H1 (cell line): ENCODE results near the gene SMC6. TPM values are rescaled to one million over a fixed set of nuclear protein-coding genes. Genes with fewer than 3 reads are reported as not detected.

Experiments
- CTCF ChIA-PET: fragments of 300-600 bp; sonication (Branson Sonifier 250); formaldehyde crosslinking; loops from one replicate; lab custom pipeline; 2021; ENCODE audit not compliant: partially characterized antibody; lab: Charles Lee
- POLR2A ChIA-PET: fragments of 300-600 bp; sonication (Branson Sonifier 250); formaldehyde crosslinking; loops from one replicate; lab custom pipeline; 2021; ENCODE audit warnings: inconsistent platforms; ENCODE audit not compliant: partially characterized antibody; lab: Charles Lee
- DNase-seq, 2 experiments: peaks; one replicate each; pipeline versions ENCODE4 v3.0.0 to v3.0.0-alpha.2; 2010 to 2022; ENCODE audit warnings: low spot score in 2 of 2, low read depth in 1 of 2, mixed read lengths in 1 of 2
- FAIRE-seq: peaks from 2 replicates; lab custom pipeline; 2011; peaks lifted over from hg19 to GRCh38; lab: Jason Lieb, UNC
- H2AFZ ChIP-seq: 2 replicates; pipeline ENCODE4 v1.8.1; 2012; ENCODE audit warnings: low read length, inconsistent platforms
- H2AK5ac ChIP-seq: 2 replicates; pipeline ENCODE4 v1.6.1; 2013; ENCODE audit warnings: low read depth, low read length
- H2BK120ac ChIP-seq: replicated peaks from 2 replicates; pipeline ENCODE3; 2013; ENCODE audit warnings: low read depth, low read length, inconsistent platforms
- H2BK12ac ChIP-seq: 2 replicates; pipeline ENCODE4 v1.6.1; 2013; ENCODE audit warnings: low read depth, low read length
- H2BK15ac ChIP-seq: 2 replicates; pipeline ENCODE4 v1.6.1; 2013; ENCODE audit warnings: low read length
- H2BK20ac ChIP-seq: 2 replicates; pipeline ENCODE4 v1.6.1; 2013; ENCODE audit warnings: low read length
- H2BK5ac ChIP-seq: 2 replicates; pipeline ENCODE4 v1.6.1; 2013; ENCODE audit warnings: low read depth, low read length
- H3K14ac ChIP-seq: 2 replicates; pipeline ENCODE4 v1.6.1; 2013; ENCODE audit warnings: inconsistent platforms; ENCODE audit not compliant: insufficient read length
- H3K18ac ChIP-seq: 2 replicates; pipeline ENCODE4 v1.6.1; 2013; ENCODE audit warnings: low read length; ENCODE audit errors: extremely low read depth
- H3K23ac ChIP-seq: 2 replicates; pipeline ENCODE4 v1.6.1; 2013; ENCODE audit warnings: inconsistent platforms; ENCODE audit not compliant: insufficient read length
- H3K23me2 ChIP-seq: 2 replicates; pipeline ENCODE4 v1.6.1; 2013; ENCODE audit warnings: low read depth, low read length
- H3K27ac ChIP-seq: 2 replicates; pipeline ENCODE4 v1.6.1; 2011; ENCODE audit warnings: low read depth, low read length, inconsistent platforms
- H3K27me3 ChIP-seq, 4 experiments: replicated peaks in 1 of 4; 1 replicate in 1 of 4; 2 replicates in 3 of 4; pipeline versions ENCODE4 v1.6.1 to v1.8.1; 2011 to 2013; ENCODE audit warnings: low read length in 3 of 4, mild to moderate bottlenecking in 3 of 4, inconsistent platforms in 2 of 4, mixed read lengths in 2 of 4, moderate library complexity in 1 of 4; ENCODE audit not compliant: control insufficient read depth in 3 of 4, insufficient read depth in 3 of 4; ENCODE audit errors: extremely low read depth in 1 of 4
- H3K36me3 ChIP-seq, 4 experiments: 2 replicates each; pipeline versions ENCODE4 v1.6.1 to v1.8.1; 2011 to 2013; ENCODE audit warnings: mild to moderate bottlenecking in 4 of 4, low read length in 3 of 4, moderate library complexity in 2 of 4, control low read depth in 1 of 4, inconsistent platforms in 1 of 4; ENCODE audit not compliant: insufficient read depth in 4 of 4, control insufficient read depth in 2 of 4
- H3K4ac ChIP-seq: replicated peaks from 2 replicates; pipeline ENCODE3; 2013; ENCODE audit warnings: low read length, low read depth, mixed read lengths, inconsistent platforms; ENCODE audit not compliant: insufficient read length
- H3K4me1 ChIP-seq, 4 experiments: replicated peaks in 1 of 4; 1 replicate in 1 of 4; 2 replicates in 3 of 4; pipeline versions ENCODE4 v1.6.1 to v1.8.1; 2011 to 2013; ENCODE audit warnings: low read length in 3 of 4, inconsistent platforms in 2 of 4, mixed read lengths in 1 of 4; ENCODE audit not compliant: insufficient read depth in 4 of 4, control insufficient read depth in 3 of 4
- H3K4me2 ChIP-seq, 2 experiments: 2 replicates each; pipeline versions ENCODE4 v1.6.1 to v1.8.1; 2011 to 2013; ENCODE audit warnings: low read depth in 2 of 2, low read length in 2 of 2, control low read depth in 1 of 2, inconsistent platforms in 1 of 2, mild to moderate bottlenecking in 1 of 2; ENCODE audit not compliant: insufficient read depth in 1 of 2
- H3K4me3 ChIP-seq, 4 experiments: fragments of 200-600, 300-600 bp in 1 of 4; sonication (generic), shearing (Covaris generic), sonication (Bioruptor Twin) in 1 of 4; 2 replicates each; pipeline versions ENCODE4 v1.5.1 to v1.8.1; 2011 to 2016; ENCODE audit warnings: low read length in 4 of 4, low read depth in 3 of 4, control low read depth in 2 of 4, inconsistent platforms in 2 of 4, mild to moderate bottlenecking in 2 of 4, mixed read lengths in 1 of 4, moderate library complexity in 1 of 4; ENCODE audit not compliant: insufficient read depth in 2 of 4; ENCODE audit errors: extremely low read depth in 1 of 4
- H3K56ac ChIP-seq: replicated peaks from 2 replicates; pipeline ENCODE3; 2013; ENCODE audit warnings: low read depth, mild to moderate bottlenecking, mixed read lengths, low read length, inconsistent platforms; ENCODE audit not compliant: insufficient read length
- H3K79me1 ChIP-seq: 2 replicates; pipeline ENCODE4 v1.6.1; 2013; ENCODE audit warnings: low read depth, low read length, control low read depth
- H3K79me2 ChIP-seq, 2 experiments: 2 replicates each; pipeline versions ENCODE4 v1.6.1 to v1.8.1; 2012 to 2013; ENCODE audit warnings: low read length in 2 of 2, mild to moderate bottlenecking in 2 of 2, inconsistent platforms in 1 of 2; ENCODE audit not compliant: insufficient read depth in 2 of 2, control insufficient read depth in 1 of 2
- H3K9ac ChIP-seq, 4 experiments: replicated peaks in 1 of 4; 1 replicate in 1 of 4; 2 replicates in 3 of 4; pipeline versions ENCODE4 v1.6.1 to v1.8.1; 2011 to 2013; ENCODE audit warnings: low read depth in 3 of 4, low read length in 3 of 4, control low read depth in 2 of 4, mild to moderate bottlenecking in 2 of 4, moderate library complexity in 2 of 4, inconsistent platforms in 1 of 4; ENCODE audit errors: extremely low read depth in 1 of 4
- H3K9me3 ChIP-seq, 2 experiments: 2 replicates each; pipeline versions ENCODE4 v1.6.1 to v1.8.1; 2012 to 2013; ENCODE audit warnings: mild to moderate bottlenecking in 2 of 2, moderate library complexity in 2 of 2, control low read depth in 1 of 2, inconsistent platforms in 1 of 2, low read depth in 1 of 2, low read length in 1 of 2, mixed read lengths in 1 of 2; ENCODE audit not compliant: insufficient read depth in 2 of 2
- H4K20me1 ChIP-seq, 2 experiments: replicated peaks in 1 of 2; 2 replicates each; pipeline versions ENCODE3 to v1.8.1; 2011 to 2013; ENCODE audit warnings: inconsistent platforms in 2 of 2, low read length in 2 of 2, mild to moderate bottlenecking in 1 of 2; ENCODE audit not compliant: insufficient read depth in 2 of 2, control insufficient read depth in 1 of 2
- H4K5ac ChIP-seq: 2 replicates; pipeline ENCODE4 v1.6.1; 2013; ENCODE audit warnings: low read length, low read depth, mixed read lengths, inconsistent platforms; ENCODE audit not compliant: insufficient read length
- H4K8ac ChIP-seq: 2 replicates; pipeline ENCODE4 v1.8.0; 2013; ENCODE audit warnings: mild to moderate bottlenecking, moderate library complexity, low read length, inconsistent platforms; ENCODE audit not compliant: insufficient read depth; ENCODE audit errors: extremely low read depth
- H4K91ac ChIP-seq: replicated peaks from 2 replicates; pipeline ENCODE3; 2013; ENCODE audit warnings: low read length, mixed read lengths, inconsistent platforms; ENCODE audit not compliant: insufficient read length
- PHF8 ChIP-seq: fragments of 200-600 bp; sonication (generic); conservative IDR thresholded peaks from 2 replicates; pipeline ENCODE4 v1.7.1; 2012; ENCODE audit warnings: low read depth, mild to moderate bottlenecking, inconsistent platforms, low read length, moderate library complexity
- POU5F1 ChIP-seq: IDR thresholded peaks from 2 replicates; pipeline ENCODE4 v1.6.1; 2011; ENCODE audit warnings: low read depth, mild to moderate bottlenecking, low read length, moderate library complexity
- SIN3A ChIP-seq, 2 experiments: IDR thresholded peaks in 1 of 2; conservative IDR thresholded peaks in 1 of 2; 2 replicates each; pipeline ENCODE4 v1.6.1; 2011 to 2012; ENCODE audit warnings: low read length in 2 of 2, improper control_type of control experiment in 1 of 2, low read depth in 1 of 2, mild to moderate bottlenecking in 1 of 2
- SP2 ChIP-seq: IDR thresholded peaks from 2 replicates; pipeline ENCODE4 v1.6.1; 2012; ENCODE audit warnings: mild to moderate bottlenecking, low read length, inconsistent platforms
- TEAD4 ChIP-seq: IDR thresholded peaks from 2 replicates; pipeline ENCODE4 v1.6.1; 2012; ENCODE audit warnings: low read depth, low read length, inconsistent platforms, mixed read lengths
- WGBS, 2 experiments: shearing (Covaris generic) in 1 of 2; methylation state at CpG; one replicate each; pipeline versions ENCODE4 v1.1.6 to v1.1.7; 2013 to 2015; ENCODE audit warnings: low lambda C conversion rate in 2 of 2, mixed read lengths in 2 of 2, inconsistent platforms in 1 of 2, low coverage in 1 of 2, missing lambda C conversion rate in 1 of 2; ENCODE audit not compliant: insufficient replicate concordance in 2 of 2, insufficient coverage in 1 of 2, insufficient read length in 1 of 2; ENCODE audit errors: extremely low coverage in 1 of 2, missing lambda C conversion rate in 1 of 2; 5-methylcytosine and 5-hydroxymethylcytosine counted together
- polyA plus RNA-seq, 7 experiments: library from polyadenylated mRNA; depleted of rRNA in 3 of 7; stranded (reverse) in 5 of 7; unstranded in 2 of 7; fragments of >200 nt in 5 of 7; fragments of 200-250 nt in 2 of 7; gene quantifications; 1 replicate in 5 of 7; 2 replicates in 1 of 7; 4 replicates in 1 of 7; pipeline versions ENCODE4 v1.2.1 to v1.2.3, GENCODE V29; 2011 to 2013; ENCODE audit warnings: missing spikeins in 2 of 7, mixed read lengths in 2 of 7
- total RNA-seq: library from RNA; stranded (reverse); fragmentation: NEBNext Ultra II Directional; extraction: Animal tissue kit (Norgen Biotek cat#: 25700); gene quantifications from 2 replicates; pipeline ENCODE4 v1.2.1, GENCODE V29; 2021
- TF ChIP-seq, protein P1 (sequence below): IDR thresholded peaks from 2 replicates; pipeline ENCODE4 v1.6.1; 2012; ENCODE audit warnings: inconsistent platforms
- TF ChIP-seq, protein P2 (sequence below), 3 experiments: IDR thresholded peaks; 1 replicate in 2 of 3; 2 replicates in 1 of 3; pipeline versions ENCODE4 v1.5.1 to v1.6.1; 2011; ENCODE audit warnings: low read length in 3 of 3, mild to moderate bottlenecking in 3 of 3, inconsistent platforms in 2 of 3, low read depth in 1 of 3, moderate library complexity in 1 of 3; ENCODE audit not compliant: insufficient read depth in 1 of 3; ENCODE audit errors: control extremely low read depth in 1 of 3
- TF ChIP-seq, protein P3 (sequence below): IDR thresholded peaks from 2 replicates; pipeline ENCODE4 v1.6.1; 2011; ENCODE audit warnings: low read depth, mild to moderate bottlenecking, low read length; ENCODE audit not compliant: insufficient read depth
- TF ChIP-seq, protein P4 (sequence below): IDR thresholded peaks from 2 replicates; pipeline ENCODE4 v1.6.1; 2012; ENCODE audit warnings: low read length, inconsistent platforms

Gene SMC6
- total and polyA plus RNA-seq, 2 of the 8 experiments (the other 6 are each of a cell fraction or from before 2014, with no cell fraction given): 9.7 to 49.5 TPM

DNA sequence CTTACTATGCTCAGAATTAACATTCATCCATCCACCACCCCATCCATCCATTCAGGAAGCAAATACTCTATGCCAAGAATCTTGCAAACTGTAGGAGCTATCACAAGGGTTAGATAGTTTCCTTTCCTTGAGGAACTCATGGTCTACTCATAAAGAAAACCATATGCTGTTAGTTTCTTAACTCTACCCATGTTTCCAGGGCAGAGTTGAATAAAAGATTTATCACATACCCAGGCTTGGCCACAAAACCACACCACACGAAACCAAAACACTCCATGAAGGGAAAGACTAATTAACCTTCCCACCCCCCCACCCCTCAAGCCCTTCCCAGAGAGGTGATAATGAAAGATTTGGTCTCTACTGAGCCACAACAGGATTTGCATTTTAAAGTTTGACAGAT lies 38.9 kb upstream of the SMC6 start:
- no peaks in the 10 kb centered on the region for H3K27me3 ChIP-seq
- no peaks in the 10 kb centered on the region for H3K36me3 ChIP-seq
- H3K27ac ChIP-seq: no peak overlapping the region
- no peak overlapping the region for H4K8ac ChIP-seq
- no peak overlapping the region for H2BK20ac ChIP-seq
- H3K4me1 ChIP-seq: no peaks in the 10 kb centered on the region
- H2AFZ ChIP-seq: no peak overlapping the region
- WGBS, 2 experiments: 80% methylated on average over 1 of the region's 1 CpG; no CpG with 5 or more reads in 1 of the 2 experiments
- no peak for DNase-seq
- H2BK15ac ChIP-seq: no peak overlapping the region
- no peak overlapping the region for H3K4me3 ChIP-seq
- no peak overlapping the region for H3K4me2 ChIP-seq
- no peak for FAIRE-seq
- no peaks in the 10 kb centered on the region for H3K9me3 ChIP-seq
- ChIA-PET POLR2A (no interaction called here), CTCF (interaction anchor here (2.3 kb wide), 1 partner anchor 37 kb away, joined by 6 read pairs; no protein-coding TSS in a partner anchor)
- no peak overlapping the region for H2AK5ac ChIP-seq
- H2BK12ac ChIP-seq: no peak overlapping the region
- H4K5ac ChIP-seq: no peak overlapping the region
- no peak overlapping the region for H3K14ac ChIP-seq
- H3K23ac ChIP-seq: no peak overlapping the region
- no peak overlapping the region for H3K9ac ChIP-seq
- no peaks in the 10 kb centered on the region for H3K23me2 ChIP-seq
- H4K20me1 ChIP-seq: no peaks in the 10 kb centered on the region
- no peak overlapping the region for H3K18ac ChIP-seq
- H4K91ac ChIP-seq: no peak overlapping the region
- H3K56ac ChIP-seq: no peak overlapping the region
- H3K79me2 ChIP-seq: no peaks in the 10 kb centered on the region
- H2BK5ac ChIP-seq: no peak overlapping the region
- H3K4ac ChIP-seq: no peak overlapping the region
- H2BK120ac ChIP-seq: no peak overlapping the region
- H3K79me1 ChIP-seq: no peaks in the 10 kb centered on the region
- TF ChIP-seq, protein P1, sequence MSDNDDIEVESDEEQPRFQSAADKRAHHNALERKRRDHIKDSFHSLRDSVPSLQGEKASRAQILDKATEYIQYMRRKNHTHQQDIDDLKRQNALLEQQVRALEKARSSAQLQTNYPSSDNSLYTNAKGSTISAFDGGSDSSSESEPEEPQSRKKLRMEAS: no peak
- TF ChIP-seq SIN3A (conservative IDR thresholded peaks at IDR 0.05 in 1 of 2, IDR thresholded peaks at IDR 0.05 in 1 of 2; ENCODE audit: low read depth in 1 of 2, low read length in 2 of 2) (no peak), SP2 (no peak), POU5F1 (no peak), TEAD4 (no peak), PHF8 (no peak)
- TF ChIP-seq, protein P2, sequence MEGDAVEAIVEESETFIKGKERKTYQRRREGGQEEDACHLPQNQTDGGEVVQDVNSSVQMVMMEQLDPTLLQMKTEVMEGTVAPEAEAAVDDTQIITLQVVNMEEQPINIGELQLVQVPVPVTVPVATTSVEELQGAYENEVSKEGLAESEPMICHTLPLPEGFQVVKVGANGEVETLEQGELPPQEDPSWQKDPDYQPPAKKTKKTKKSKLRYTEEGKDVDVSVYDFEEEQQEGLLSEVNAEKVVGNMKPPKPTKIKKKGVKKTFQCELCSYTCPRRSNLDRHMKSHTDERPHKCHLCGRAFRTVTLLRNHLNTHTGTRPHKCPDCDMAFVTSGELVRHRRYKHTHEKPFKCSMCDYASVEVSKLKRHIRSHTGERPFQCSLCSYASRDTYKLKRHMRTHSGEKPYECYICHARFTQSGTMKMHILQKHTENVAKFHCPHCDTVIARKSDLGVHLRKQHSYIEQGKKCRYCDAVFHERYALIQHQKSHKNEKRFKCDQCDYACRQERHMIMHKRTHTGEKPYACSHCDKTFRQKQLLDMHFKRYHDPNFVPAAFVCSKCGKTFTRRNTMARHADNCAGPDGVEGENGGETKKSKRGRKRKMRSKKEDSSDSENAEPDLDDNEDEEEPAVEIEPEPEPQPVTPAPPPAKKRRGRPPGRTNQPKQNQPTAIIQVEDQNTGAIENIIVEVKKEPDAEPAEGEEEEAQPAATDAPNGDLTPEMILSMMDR (IDR thresholded peaks at IDR 0.05; ENCODE audit: control extremely low read depth in 1 of 3, insufficient read depth in 1 of 3, low read depth in 1 of 3, low read length in 3 of 3): no peak
- TF ChIP-seq, protein P3, sequence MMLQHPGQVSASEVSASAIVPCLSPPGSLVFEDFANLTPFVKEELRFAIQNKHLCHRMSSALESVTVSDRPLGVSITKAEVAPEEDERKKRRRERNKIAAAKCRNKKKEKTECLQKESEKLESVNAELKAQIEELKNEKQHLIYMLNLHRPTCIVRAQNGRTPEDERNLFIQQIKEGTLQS: no peak
- TF ChIP-seq, protein P4, sequence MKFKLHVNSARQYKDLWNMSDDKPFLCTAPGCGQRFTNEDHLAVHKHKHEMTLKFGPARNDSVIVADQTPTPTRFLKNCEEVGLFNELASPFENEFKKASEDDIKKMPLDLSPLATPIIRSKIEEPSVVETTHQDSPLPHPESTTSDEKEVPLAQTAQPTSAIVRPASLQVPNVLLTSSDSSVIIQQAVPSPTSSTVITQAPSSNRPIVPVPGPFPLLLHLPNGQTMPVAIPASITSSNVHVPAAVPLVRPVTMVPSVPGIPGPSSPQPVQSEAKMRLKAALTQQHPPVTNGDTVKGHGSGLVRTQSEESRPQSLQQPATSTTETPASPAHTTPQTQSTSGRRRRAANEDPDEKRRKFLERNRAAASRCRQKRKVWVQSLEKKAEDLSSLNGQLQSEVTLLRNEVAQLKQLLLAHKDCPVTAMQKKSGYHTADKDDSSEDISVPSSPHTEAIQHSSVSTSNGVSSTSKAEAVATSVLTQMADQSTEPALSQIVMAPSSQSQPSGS: no peak
